Measurements from ENCODE around the gene GLB1L2. TPM values are rescaled to one million over a fixed set of nuclear protein-coding genes. Genes with fewer than 3 reads are reported as not detected.

The GLB1L2 gene
- polyA plus RNA-seq, 1 of the 3 experiments (the other 2 are of a cell fraction): 3.4 TPM

GRCh38 chr11:134384406-134384805 lies 52.6 kb downstream of the GLB1L2 start:
- no peak overlapping the region for H2AFZ ChIP-seq (ENCODE audit: low read depth)
- H3K27ac ChIP-seq (ENCODE audit: low read depth in 2 of 2, low read length in 1 of 2): no peak overlapping the region
- no peaks in the 10 kb centered on the region for H3K36me3 ChIP-seq (replicated peaks in 1 of 2; ENCODE audit: control insufficient read depth in 1 of 2, insufficient read depth in 2 of 2, low read length in 1 of 2)
- peaks cover 0 to 11% of the 10 kb centered on the region in 2 experiments; a peak in 1 of 4 replicates for H3K4me1 ChIP-seq (ENCODE audit: control insufficient read depth in 1 of 2, insufficient read depth in 2 of 2, low read depth in 1 of 2, low read length in 1 of 2)
- no peak overlapping the region for H3K4me2 ChIP-seq
- TF ChIP-seq USF1 (IDR thresholded peaks at IDR 0.05; ENCODE audit: borderline replicate concordance, low read depth) (no peak), FOSL2 (IDR thresholded peaks at IDR 0.05; ENCODE audit: borderline replicate concordance, low read depth) (no peak), JUND (IDR thresholded peaks at IDR 0.05) (no peak), GATA2 (CRISPR knock-in tag; IDR thresholded peaks at IDR 0.05) (no peak), NRF1 (IDR thresholded peaks at IDR 0.05; ENCODE audit: low read depth, low read length) (no peak), NFIC (IDR thresholded peaks at IDR 0.05; ENCODE audit: borderline replicate concordance) (no peak), ELF1 (IDR thresholded peaks at IDR 0.05) (no peak), TAF1 (IDR thresholded peaks at IDR 0.05; ENCODE audit: borderline replicate concordance, low read depth, low read length) (no peak), MXI1 (IDR thresholded peaks at IDR 0.05; ENCODE audit: low read depth, low read length) (no peak), TEAD4 (IDR thresholded peaks at IDR 0.05; ENCODE audit: borderline replicate concordance, insufficient read depth) (no peak), POLR2AphosphoS5 (IDR thresholded peaks at IDR 0.05; ENCODE audit: low read depth, low read length) (no peak), GABPA (IDR thresholded peaks at IDR 0.05; ENCODE audit: low read depth) (no peak), TCF12 (IDR thresholded peaks at IDR 0.05) (no peak), MAX (IDR thresholded peaks at IDR 0.05; ENCODE audit: low read depth) (no peak)
- no peaks in the 10 kb centered on the region for H3K9me2 ChIP-seq
- no peaks in the 10 kb centered on the region for H3F3A ChIP-seq (replicated peaks; ENCODE audit: insufficient read depth)
- H3K27me3 ChIP-seq (ENCODE audit: insufficient read depth): no peaks in the 10 kb centered on the region
- DNase-seq: no peak
- CTCF ChIA-PET: interaction anchor here (1.3 kb wide), 1 partner anchor 484 kb away, joined by 5 read pairs; no protein-coding TSS in a partner anchor
- H3K9ac ChIP-seq: no peak overlapping the region
- H3K4me3 ChIP-seq (ENCODE audit: low read depth in 2 of 2, low read length in 1 of 2): no peak overlapping the region
- 72% methylated on average over 9 of the region's 14 CpGs for WGBS (ENCODE audit: low lambda C conversion rate)
- H3K9me3 ChIP-seq: no peaks in the 10 kb centered on the region
- H3K79me2 ChIP-seq (ENCODE audit: insufficient read depth): no peaks in the 10 kb centered on the region
- H4K20me1 ChIP-seq (ENCODE audit: insufficient read depth): no peaks in the 10 kb centered on the region
- POLR2A ChIA-PET: no interaction called here

- no peaks in the 10 kb centered on the region for H3K9me3 ChIP-seq
- no peak for DNase-seq
These were observed 53.4 kb downstream of the GLB1L2 start for GRCh38 chr11:134385171-134385570.

More at GRCh38 chr11:134385171-134385570, 53.4 kb downstream of the GLB1L2 start:
- ChIA-PET POLR2A (interaction anchor here (1.5 kb wide), 1 partner anchor 13 kb away, joined by 5 read pairs; no protein-coding TSS in a partner anchor), CTCF (interaction anchor here (1.0 to 1.5 kb wide), 3 partner anchors 194 to 483 kb away, joined by 3 to 5 read pairs (median 3); no protein-coding TSS in a partner anchor)
- no peak overlapping the region for H2AFZ ChIP-seq (ENCODE audit: low read depth)
- no peaks in the 10 kb centered on the region for H3K79me2 ChIP-seq (ENCODE audit: insufficient read depth)
- peaks cover 0 to 11% of the 10 kb centered on the region in 2 experiments; a peak in 1 of 4 replicates for H3K4me1 ChIP-seq (ENCODE audit: control insufficient read depth in 1 of 2, insufficient read depth in 2 of 2, low read depth in 1 of 2, low read length in 1 of 2)
- H3K27ac ChIP-seq (ENCODE audit: low read depth in 2 of 2, low read length in 1 of 2): no peak overlapping the region
- no peak overlapping the region for H3K4me2 ChIP-seq
- no peak overlapping the region for H3K4me3 ChIP-seq (ENCODE audit: low read depth in 2 of 2, low read length in 1 of 2)
- H3F3A ChIP-seq (replicated peaks; ENCODE audit: insufficient read depth): no peaks in the 10 kb centered on the region
- no peak overlapping the region for H3K9ac ChIP-seq
- no peaks in the 10 kb centered on the region for H3K9me2 ChIP-seq
- TF ChIP-seq ZBTB33 (IDR thresholded peaks at IDR 0.05; ENCODE audit: borderline replicate concordance, low read depth) (no peak), REST (IDR thresholded peaks at IDR 0.05; ENCODE audit: low read depth, low read length) (no peak), PBX3 (IDR thresholded peaks at IDR 0.05) (no peak), SMC3 (IDR thresholded peaks at IDR 0.05; ENCODE audit: low read depth, low read length) (no peak), USF2 (IDR thresholded peaks at IDR 0.05; ENCODE audit: borderline replicate concordance, low read depth, low read length) (no peak), MEF2A (IDR thresholded peaks at IDR 0.05; ENCODE audit: borderline replicate concordance, low read depth) (no peak), CHD2 (IDR thresholded peaks at IDR 0.05; ENCODE audit: low read length, partially characterized antibody) (no peak), FOXM1 (IDR thresholded peaks at IDR 0.05; ENCODE audit: low read depth) (no peak)
- H3K36me3 ChIP-seq (replicated peaks in 1 of 2; ENCODE audit: control insufficient read depth in 1 of 2, insufficient read depth in 2 of 2, low read length in 1 of 2): no peaks in the 10 kb centered on the region
- no peaks in the 10 kb centered on the region for H4K20me1 ChIP-seq (ENCODE audit: insufficient read depth)
- WGBS (ENCODE audit: low lambda C conversion rate): 62% methylated on average over 11 of the region's 15 CpGs
- no peaks in the 10 kb centered on the region for H3K27me3 ChIP-seq (ENCODE audit: insufficient read depth)
